Esophagus muscularis mucosa (tissue), 4 donors: Measurements from ENCODE around the gene AFF2. TPM values are rescaled to one million over a fixed set of nuclear protein-coding genes. Genes with fewer than 3 reads are reported as not detected.
"Not testable (repeated sequence)": the region's sequence is repeated elsewhere in the genome, so short reads cannot be mapped to it uniquely, and the experiment has no call there.

Source experiments
- DNase-seq: peaks from one replicate; pipeline ENCODE4 v3.0.0-alpha.2; 2017; ENCODE audit errors: extremely low spot score
- H3K27ac ChIP-seq, 4 donors: fragments of 200-600 bp; sonication (generic); replicated peaks in 1 of 4; 1 replicate in 3 of 4; 2 replicates in 1 of 4; pipeline ENCODE4 v1.5.1; 2016 to 2019; ENCODE audit warnings: mild to moderate bottlenecking in 1 of 4
- H3K27me3 ChIP-seq, 4 donors: fragments of 200-600 bp; sonication (generic); one replicate each; pipeline versions ENCODE4 v1.5.1 to v1.6.0; 2016 to 2019
- H3K36me3 ChIP-seq, 4 donors: fragments of 200-600 bp; sonication (generic); one replicate each; pipeline ENCODE4 v1.5.1; 2016 to 2019
- H3K4me1 ChIP-seq, 4 donors: fragments of 200-600 bp; sonication (generic); one replicate each; pipeline ENCODE4 v1.5.1; 2016 to 2019
- H3K4me3 ChIP-seq, 4 donors: fragments of 200-600 bp; sonication (generic); 1 replicate in 2 of 4; 2 replicates in 2 of 4; pipeline ENCODE4 v1.5.1; 2016 to 2019; ENCODE audit warnings: mild to moderate bottlenecking in 4 of 4, moderate library complexity in 1 of 4
- H3K9me3 ChIP-seq, 4 donors: fragments of 200-600 bp; sonication (generic); 1 replicate in 3 of 4; 2 replicates in 1 of 4; pipeline ENCODE4 v1.5.1; 2016 to 2019
- CTCF ChIP-seq, 3 experiments: fragments of 200-600 bp in 2 of 3; fragments of 450-650 bp in 1 of 3; sonication (generic) in 2 of 3; IDR thresholded peaks; one replicate each; pipeline ENCODE4 v1.5.1; 2017 to 2019; ENCODE audit warnings: antibody characterized with exemption in 3 of 3, mild to moderate bottlenecking in 2 of 3, moderate library complexity in 1 of 3
- EP300 ChIP-seq: sonication (generic); formaldehyde crosslinking; IDR thresholded peaks from one replicate; pipeline ENCODE4 v1.6.1; 2017; ENCODE audit warnings: antibody characterized with exemption
- POLR2A ChIP-seq: fragments of 450-650 bp; IDR thresholded peaks from one replicate; pipeline ENCODE4 v1.6.1; 2017; ENCODE audit warnings: antibody characterized with exemption, moderate library complexity, mild to moderate bottlenecking, low read depth
- POLR2AphosphoS5 ChIP-seq, 2 donors: sonication (generic); formaldehyde crosslinking; IDR thresholded peaks; one replicate each; pipeline ENCODE4 v1.6.1; 2017; ENCODE audit warnings: antibody characterized with exemption in 2 of 2
- WGBS: methylation state at CpG from one replicate; pipeline ENCODE4 v1.1.5; 2018; 5-methylcytosine and 5-hydroxymethylcytosine counted together
- intact Hi-C: fragments of 100-400 bp; cut with DNase I; formaldehyde crosslinking; loops from one replicate; pipeline ENCODE4 v1.15.1; 2023
- total RNA-seq, 4 donors: library from RNA; depleted of rRNA; stranded (reverse); fragments of >200 nt; gene quantifications; one replicate each; pipeline versions ENCODE4 v1.1.0 to v1.2.1, GENCODE V29; 2016

The AFF2 gene
- total RNA-seq, 4 donors from 2014 or later, result 3.8 to 10.8 (median 6.8) TPM

- intact Hi-C loops, result no loop called here
- H3K4me3 ChIP-seq, result no peak overlapping the region
These were observed 402.8 kb downstream of the AFF2 start for GRCh38 chrX:148903176-148903575.

GRCh38 chrX:148904421-148905111, 404.1 kb downstream of the AFF2 start:
- no peak for DNase-seq
- TF ChIP-seq EP300, result no peak
- TF ChIP-seq CTCF (IDR thresholded peaks at IDR 0.05), result no peak
- H3K4me1 ChIP-seq, result no peaks in the 10 kb centered on the region
- intact Hi-C loops, result no loop called here
- 43% methylated on average over 3 of the region's 3 CpGs for WGBS
- no peaks in the 10 kb centered on the region for H3K27me3 ChIP-seq
- no peak overlapping the region for H3K4me3 ChIP-seq
- no peaks in the 10 kb centered on the region for H3K9me3 ChIP-seq
- H3K36me3 ChIP-seq, result no peaks in the 10 kb centered on the region
- no peak overlapping the region for H3K27ac ChIP-seq

More at GRCh38 chrX:148903176-148903575, 402.8 kb downstream of the AFF2 start:
- Histone ChIP-seq H3K36me3 (no peaks in the 10 kb centered on the region), H3K9me3 (no peaks in the 10 kb centered on the region), H3K27me3 (no peaks in the 10 kb centered on the region), H3K4me1 (no peaks in the 10 kb centered on the region), H3K27ac (no peak overlapping the region)
- no peak for DNase-seq
- 65% methylated on average over 3 of the region's 3 CpGs for WGBS
- TF ChIP-seq POLR2AphosphoS5 (IDR thresholded peaks at IDR 0.05), result no peak
- no peak for TF ChIP-seq POLR2A
- TF ChIP-seq CTCF (IDR thresholded peaks at IDR 0.05), result no peak
- TF ChIP-seq EP300, result no peak

GRCh38 chrX:148905400-148905799, 405.0 kb downstream of the AFF2 start:
- H3K4me3 ChIP-seq, result no peak overlapping the region
- intact Hi-C loops, result no loop called here
- no peak for DNase-seq
- H3K9me3 ChIP-seq, result no peaks in the 10 kb centered on the region
- no peaks in the 10 kb centered on the region for H3K36me3 ChIP-seq
- 58% methylated on average over 5 of the region's 5 CpGs for WGBS
- no peak for TF ChIP-seq CTCF (IDR thresholded peaks at IDR 0.05)
- no peak for TF ChIP-seq EP300
- TF ChIP-seq POLR2A, result no peak
- TF ChIP-seq POLR2AphosphoS5 (IDR thresholded peaks at IDR 0.05), result no peak
- H3K4me1 ChIP-seq, result no peaks in the 10 kb centered on the region
- H3K27ac ChIP-seq, result no peak overlapping the region
- no peaks in the 10 kb centered on the region for H3K27me3 ChIP-seq

DNA sequence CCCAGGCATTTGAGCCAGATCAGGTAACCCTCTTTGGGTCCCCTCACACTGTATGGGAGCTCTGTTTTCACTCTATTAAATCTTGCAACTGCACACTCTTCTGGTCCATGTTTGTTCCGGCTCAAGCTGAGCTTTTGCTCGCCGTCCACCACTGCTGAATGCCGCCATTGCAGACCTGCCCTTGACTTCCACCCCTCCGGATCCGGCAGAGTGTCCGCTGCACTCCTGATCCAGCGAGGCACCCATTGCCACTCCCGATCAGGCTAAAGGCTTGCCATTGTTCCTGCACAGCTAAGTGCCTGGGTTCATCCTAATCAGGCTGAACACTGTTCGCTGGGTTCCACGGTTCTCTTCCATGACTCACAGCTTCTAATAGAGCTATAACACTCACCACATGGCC, 406.2 kb downstream of the AFF2 start:
- H3K27ac ChIP-seq, H3K36me3 ChIP-seq, H3K9me3 ChIP-seq, H3K27me3 ChIP-seq, H3K4me1 ChIP-seq, DNase-seq, H3K4me3 ChIP-seq, intact Hi-C loops: not testable (repeated sequence)
- WGBS, result 96% methylated on average over 11 of the region's 11 CpGs

- TF ChIP-seq POLR2AphosphoS5 (IDR thresholded peaks at IDR 0.05), result no peak
- TF ChIP-seq POLR2A, result no peak
- no peak for TF ChIP-seq CTCF (IDR thresholded peaks at IDR 0.05)
- TF ChIP-seq EP300, result no peak
- intact Hi-C loops, result no loop called here
- Histone ChIP-seq H3K4me3 (no peak overlapping the region), H3K27ac (no peak overlapping the region), H3K27me3 (no peaks in the 10 kb centered on the region), H3K9me3 (no peaks in the 10 kb centered on the region), H3K36me3 (no peaks in the 10 kb centered on the region), H3K4me1 (no peaks in the 10 kb centered on the region)
- no peak for DNase-seq
These were observed 409.3 kb downstream of the AFF2 start for GRCh38 chrX:148909758-148910157.
